GM18868 (cell line): Measurements from ENCODE around the gene KIR3DL3.
"Not testable (repeated sequence)": the region's sequence is repeated elsewhere in the genome, so short reads cannot be mapped to it uniquely, and the experiment has no call there.

Source experiments
- ATAC-seq: cut with Tn5 transposase; IDR thresholded peaks from one replicate; pipeline ENCODE4 v1.9.1; 2021; ENCODE audit warnings: mild to moderate bottlenecking, moderate library complexity; ENCODE audit not compliant: unreplicated experiment

Gene KIR3DL3

DNA sequence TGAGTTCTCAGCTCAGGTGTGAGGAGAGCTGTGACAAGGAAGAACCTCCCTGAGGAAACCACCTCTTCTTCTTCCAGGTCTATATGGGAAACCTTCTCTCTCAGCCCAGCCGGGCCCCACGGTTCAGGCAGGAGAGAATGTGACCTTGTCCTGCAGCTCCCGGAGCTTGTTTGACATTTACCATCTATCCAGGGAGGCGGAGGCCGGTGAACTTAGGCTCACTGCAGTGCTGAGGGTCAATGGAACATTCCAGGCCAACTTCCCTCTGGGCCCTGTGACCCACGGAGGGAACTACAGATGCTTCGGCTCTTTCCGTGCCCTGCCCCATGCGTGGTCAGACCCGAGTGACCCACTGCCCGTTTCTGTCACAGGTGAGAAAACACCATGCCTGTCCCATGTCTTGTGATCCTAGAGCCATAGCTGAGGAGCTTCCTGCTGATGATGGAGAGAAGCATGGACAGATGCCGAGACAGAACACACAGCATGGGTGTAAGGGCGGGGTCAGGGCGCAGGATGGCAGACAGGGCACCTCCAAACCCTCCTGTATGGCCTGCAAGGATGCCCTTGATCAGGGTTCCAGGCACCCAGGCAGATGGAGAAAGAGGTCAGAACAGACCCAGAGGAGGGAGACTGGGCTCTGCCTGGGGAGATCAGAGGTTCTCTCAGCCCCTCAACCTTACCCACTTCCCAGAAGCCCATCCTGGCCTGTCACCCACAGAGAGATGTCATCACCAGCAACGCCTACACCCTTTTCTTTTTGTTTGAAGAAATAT, 5.4 kb downstream of the KIR3DL3 start:
- ATAC-seq = no peak

DNA sequence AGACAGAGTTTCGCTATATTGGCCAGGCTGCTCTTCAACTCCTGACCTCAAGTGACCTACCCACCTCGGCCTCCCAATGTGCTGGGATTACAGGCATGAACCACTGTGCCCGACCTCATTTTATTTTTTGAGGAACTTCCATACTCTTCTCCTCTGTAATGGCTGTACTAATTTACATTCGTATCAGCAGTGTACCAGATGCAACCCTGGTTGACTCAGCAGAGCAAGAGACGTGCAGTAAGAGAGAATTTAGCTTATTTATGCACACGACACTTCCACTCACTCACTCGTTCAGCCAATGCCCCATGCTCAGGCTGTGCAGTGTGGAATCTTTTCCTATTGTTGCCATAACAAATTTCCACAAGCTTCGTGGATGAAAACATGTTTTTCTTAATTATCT, 6.9 kb downstream of the KIR3DL3 start:
- ATAC-seq = no peak

DNA sequence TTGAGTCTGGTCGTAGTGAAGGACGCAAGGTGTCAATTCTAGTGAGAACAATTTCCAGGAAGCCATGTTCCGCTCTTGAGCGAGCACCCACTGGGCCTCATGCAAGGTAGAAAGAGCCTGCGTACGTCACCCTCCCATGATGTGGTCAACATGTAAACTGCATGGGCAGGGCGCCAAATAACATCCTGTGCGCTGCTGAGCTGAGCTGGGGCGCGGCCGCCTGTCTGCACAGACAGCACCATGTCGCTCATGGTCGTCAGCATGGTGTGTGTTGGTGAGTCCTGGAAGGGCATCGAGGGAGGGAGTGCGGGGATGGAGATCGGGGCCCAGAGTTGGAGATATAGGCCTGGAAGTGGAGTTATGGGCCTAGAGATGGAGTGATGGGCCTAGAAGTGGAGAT, 14.1 kb downstream of the KIR3DL3 start, which contains the start of gene KIR2DL3:
KIR2DL3 (plus strand) TSS at position 208 of the 400 bp plus-strand sequence; CDS start at position 241, 33 bp downstream.
- ATAC-seq = not testable (repeated sequence)

DNA sequence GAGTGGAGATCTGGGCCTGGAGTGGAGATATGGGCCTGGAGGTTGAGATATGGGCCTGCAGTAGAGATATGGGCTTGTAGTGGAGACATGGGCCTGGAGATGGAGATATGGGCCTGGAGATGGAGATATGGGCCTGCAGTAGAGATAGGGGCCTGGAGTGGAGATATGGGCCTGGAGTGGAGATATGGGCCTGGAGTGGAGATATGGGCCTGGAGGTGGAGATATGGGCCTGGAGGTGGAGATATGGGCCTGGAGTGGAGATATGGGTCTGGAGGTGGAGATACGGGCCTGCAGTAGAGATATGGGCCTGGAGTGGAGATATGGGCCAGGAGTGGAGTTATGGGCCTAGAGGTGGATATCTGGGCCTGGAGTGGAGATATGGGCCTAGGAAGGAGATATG, 14.5 kb downstream of the KIR3DL3 start:
- no peak for ATAC-seq

DNA sequence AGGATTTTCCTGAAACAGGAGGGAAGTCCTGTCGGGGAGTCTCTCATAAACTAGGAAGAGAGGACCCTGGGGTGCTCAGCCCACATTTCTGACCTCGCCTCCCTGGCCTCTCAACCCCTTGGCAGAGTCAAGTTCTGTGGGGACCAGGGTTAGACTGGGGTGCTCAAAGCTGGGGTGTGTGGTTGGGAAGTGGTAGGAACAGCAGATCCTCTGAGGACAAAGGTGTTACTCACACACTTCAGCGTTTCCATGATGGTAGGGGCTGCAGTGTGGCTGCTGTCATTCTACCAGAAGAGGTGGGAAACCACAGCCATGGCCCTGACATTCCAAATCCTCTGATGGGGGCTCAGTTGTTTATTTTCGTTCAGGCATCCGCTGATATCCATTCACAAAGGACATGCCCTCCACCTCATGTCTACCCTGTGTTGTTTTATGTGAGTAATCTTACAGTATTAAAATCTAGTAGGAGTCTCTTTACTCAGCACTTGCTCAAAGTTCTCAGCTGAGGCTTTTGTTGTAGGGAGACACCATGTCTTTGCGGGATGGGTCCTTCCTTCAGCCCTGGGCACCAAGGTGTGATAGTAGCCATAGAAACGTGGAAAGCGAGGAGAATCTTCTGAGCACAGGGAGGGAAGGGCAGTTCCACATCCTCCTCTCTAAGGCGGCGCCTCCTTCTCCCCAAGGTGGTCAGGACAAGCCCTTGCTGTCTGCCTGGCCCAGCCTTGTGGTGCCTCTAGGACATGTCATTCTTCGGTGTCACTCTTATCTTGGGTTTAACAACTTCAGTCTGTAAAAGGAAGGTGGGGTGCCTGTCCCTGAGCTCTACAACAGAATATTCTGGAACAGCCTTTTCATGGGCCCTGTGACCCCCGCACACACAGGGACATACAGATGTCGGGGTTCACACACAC, 15.6 kb downstream of the KIR3DL3 start:
- no peak for ATAC-seq

DNA sequence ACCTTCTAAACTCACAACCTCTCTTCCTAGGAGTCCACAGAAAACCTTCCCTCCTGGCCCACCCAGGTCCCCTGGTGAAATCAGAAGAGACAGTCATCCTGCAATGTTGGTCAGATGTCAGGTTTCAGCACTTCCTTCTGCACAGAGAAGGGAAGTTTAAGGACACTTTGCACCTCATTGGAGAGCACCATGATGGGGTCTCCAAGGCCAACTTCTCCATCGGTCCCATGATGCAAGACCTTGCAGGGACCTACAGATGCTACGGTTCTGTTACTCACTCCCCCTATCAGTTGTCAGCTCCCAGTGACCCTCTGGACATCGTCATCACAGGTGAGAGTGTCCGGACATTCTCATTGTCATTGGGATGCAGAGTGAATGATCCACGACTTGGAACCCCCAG, 17.7 kb downstream of the KIR3DL3 start:
- not testable (repeated sequence) for ATAC-seq

DNA sequence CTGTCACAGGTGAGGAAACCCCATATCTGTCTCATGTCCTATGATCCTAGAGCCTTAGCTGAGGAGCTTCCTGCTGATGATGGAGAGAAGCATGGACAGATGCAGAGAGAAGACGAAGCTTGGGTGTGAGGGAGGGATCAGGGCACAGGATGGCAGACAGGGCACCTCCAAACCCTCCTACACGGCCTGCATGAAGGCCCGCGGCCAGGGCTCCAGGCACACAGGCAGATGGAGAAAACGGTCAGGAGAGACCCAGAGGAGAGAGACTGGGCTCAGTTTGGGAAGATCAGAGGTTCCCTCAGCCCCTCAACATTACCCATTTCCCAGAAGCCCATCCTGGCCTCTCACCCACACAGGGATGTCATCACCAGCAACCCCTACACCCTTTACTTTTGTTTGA, 19.8 kb downstream of the KIR3DL3 start:
- ATAC-seq = not testable (repeated sequence)

DNA sequence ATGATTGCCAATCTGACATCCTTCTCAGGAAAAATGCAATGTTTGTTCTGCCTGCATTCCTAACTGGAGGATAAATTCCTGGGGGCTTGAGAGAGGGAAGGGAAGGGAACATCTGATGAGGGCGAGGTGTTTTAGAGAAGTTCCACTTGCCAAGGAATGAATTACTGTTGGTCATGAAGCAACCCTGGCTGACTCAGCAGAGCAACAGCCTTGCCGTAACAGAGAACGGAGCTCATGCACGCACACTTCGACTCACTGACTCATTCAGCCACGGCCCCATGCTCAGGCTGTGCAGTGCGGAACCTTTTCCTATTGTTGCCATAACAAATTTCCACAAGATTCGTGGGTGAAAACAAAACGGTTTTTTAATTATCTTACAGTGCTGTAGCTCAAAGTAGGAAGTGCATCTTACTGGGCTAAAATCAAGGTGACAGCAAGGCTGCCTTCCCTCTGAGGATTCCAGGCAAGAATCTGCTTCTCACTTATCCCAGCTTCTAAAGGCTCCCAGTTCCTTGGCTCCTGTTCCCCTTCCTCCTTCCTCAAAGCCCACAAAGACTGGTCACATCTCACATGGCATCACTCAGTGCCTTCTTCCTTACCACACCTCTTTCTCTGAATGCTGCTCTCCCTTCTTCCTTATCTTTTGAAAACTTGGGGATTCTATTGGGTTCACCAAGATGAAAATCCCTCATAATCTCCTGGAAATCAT, 23.5 kb downstream of the KIR3DL3 start:
- not testable (repeated sequence) for ATAC-seq

DNA sequence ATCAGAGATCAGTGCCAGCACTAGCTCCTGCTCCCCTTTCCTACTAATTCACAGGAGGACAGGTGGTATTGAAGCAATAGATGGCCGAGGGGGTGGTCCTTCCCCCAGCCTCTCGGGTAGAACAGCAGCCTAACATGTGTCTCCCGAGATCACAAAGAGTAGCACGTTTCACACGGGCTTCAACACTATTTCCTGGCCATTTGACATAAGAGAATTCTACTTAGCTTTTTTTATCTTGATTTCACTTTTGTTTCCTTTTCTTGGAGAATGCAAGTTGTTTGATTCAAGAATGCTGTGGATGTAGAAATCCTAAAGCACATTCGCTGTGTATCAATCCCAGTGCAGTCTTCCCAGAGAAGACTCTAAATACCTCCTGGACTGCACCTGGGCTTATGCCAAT, 26.0 kb downstream of the KIR3DL3 start:
- ATAC-seq = not testable (repeated sequence)

DNA sequence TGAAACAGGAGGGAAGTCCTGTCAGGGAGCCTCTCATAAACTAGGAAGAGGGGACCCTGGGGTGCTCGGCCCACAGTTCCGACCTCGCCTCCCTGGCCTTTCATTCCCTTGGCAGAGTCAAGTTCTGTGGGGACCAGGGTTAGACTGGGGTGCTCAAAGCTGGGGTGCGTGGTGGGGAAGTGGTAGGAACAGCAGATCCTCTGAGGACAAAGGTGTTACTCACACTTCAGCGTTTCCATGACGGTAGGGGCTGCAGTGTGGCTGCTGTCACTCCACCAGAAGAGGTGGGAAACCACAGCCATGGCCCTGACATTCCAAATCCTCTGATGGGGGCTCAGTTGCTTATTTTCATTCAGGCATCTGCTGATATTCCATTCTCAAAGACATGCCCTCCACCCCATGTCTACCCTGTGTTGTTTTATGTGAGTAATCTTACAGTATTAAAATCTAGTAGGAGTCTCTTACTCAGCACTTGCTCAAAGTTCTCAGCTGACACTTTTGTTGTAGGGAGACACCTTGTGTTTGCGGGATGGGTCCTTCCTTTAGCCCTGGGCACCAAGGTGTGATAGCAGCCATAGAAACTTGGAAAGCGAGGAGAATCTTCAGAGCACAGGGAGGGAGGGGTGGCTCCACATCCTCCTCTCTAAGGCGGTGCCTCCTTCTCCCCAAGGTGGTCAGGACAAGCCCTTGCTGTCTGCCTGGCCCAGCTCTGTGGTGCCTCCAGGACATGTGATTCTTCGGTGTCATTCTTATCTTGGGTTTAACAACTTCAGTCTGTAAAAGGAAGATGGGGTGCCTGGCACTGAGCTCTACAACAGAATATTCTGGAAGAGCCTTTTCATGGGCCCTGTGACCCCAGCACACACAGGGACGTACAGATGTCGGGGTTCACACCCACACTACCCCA, 32.2 kb downstream of the KIR3DL3 start:
- ATAC-seq = not testable (repeated sequence)

DNA sequence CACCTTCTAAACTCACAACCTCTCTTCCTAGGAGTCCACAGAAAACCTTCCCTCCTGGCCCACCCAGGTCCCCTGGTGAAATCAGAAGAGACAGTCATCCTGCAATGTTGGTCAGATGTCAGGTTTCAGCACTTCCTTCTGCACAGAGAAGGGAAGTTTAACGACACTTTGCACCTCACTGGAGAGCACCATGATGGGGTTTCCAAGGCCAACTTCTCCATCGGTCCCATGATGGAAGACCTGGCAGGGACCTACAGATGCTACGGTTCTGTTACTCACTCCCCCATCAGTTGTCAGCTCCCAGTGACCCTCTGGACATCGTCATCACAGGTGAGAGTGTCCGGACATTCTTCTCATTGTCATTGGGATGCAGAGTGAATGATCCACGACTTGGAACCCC, 34.3 kb downstream of the KIR3DL3 start:
- ATAC-seq = not testable (repeated sequence)

DNA sequence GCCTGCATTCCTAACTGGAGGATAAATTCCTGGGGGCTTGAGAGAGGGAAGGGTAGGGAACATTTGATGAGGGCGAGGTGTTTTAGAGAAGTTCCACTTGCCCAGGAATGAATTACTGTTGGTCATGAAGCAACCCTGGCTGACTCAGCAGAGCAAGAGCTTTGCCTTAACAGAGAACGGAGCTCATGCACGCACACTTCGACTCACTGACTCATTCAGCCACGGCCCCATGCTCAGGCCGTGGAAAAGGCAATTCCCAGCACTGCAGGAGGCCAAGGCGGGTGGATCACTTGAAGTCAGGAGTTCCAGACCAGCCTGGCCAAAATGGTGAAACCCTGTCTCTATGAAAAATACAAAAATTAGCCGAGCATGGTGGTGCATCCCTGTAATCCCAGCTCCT, 40.0 kb downstream of the KIR3DL3 start:
- ATAC-seq = not testable (repeated sequence)

DNA sequence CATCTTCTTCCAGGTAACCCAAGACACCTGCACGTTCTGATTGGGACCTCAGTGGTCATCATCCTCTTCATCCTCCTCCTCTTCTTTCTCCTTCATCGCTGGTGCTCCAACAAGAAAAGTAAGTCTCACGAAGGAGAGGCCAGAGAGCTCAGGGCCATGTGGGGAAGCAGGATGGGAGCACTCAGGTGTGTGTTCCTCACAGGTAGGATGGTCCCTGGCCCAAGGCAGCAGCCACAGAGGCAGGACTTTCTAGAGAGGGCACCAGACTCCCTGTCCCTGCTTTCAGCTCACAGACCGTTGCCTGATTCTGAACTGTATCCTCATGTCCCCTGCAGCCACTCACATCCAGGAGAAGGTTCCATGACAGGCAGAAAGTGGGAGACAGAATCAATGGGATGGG, 42.2 kb downstream of the KIR3DL3 start:
- not testable (repeated sequence) for ATAC-seq

DNA sequence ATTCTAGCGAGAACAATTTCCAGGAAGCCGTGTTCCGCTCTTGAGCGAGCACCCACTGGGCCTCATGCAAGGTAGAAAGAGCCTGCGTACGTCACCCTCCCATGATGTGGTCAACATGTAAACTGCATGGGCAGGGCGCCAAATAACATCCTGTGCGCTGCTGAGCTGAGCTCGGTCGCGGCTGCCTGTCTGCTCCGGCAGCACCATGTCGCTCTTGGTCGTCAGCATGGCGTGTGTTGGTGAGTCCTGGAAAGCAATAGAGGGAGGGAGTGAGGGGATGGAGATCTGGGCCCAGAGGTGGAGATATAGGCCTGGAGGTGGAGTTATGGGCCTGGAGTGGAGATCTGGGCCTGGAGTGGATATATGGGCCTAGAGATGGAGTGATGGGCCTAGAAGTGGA, 45.4 kb downstream of the KIR3DL3 start, which contains the start of gene KIR2DL1:
KIR2DL1 (plus strand) TSS at position 148 of the 400 bp plus-strand sequence; CDS start at position 206, 58 bp downstream.
- not testable (repeated sequence) for ATAC-seq

DNA sequence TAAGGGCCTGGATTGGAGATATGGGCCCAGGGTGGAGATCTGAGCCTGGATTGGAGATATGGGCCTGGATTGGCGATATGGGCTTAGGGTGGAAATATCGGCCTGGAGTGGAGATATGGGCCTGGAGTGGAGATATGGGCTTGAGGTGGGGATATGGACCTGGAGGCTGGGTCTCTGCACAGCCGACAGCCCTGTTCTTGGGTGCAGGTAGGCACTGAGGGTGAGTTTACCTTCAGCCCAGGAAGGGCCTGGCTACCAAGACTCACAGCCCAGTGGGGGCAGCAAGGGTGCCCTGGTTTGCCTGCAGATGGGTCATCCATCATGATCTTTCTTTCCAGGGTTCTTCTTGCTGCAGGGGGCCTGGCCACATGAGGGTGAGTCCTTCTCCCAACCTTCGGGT, 46.3 kb downstream of the KIR3DL3 start:
- ATAC-seq = not testable (repeated sequence)

DNA sequence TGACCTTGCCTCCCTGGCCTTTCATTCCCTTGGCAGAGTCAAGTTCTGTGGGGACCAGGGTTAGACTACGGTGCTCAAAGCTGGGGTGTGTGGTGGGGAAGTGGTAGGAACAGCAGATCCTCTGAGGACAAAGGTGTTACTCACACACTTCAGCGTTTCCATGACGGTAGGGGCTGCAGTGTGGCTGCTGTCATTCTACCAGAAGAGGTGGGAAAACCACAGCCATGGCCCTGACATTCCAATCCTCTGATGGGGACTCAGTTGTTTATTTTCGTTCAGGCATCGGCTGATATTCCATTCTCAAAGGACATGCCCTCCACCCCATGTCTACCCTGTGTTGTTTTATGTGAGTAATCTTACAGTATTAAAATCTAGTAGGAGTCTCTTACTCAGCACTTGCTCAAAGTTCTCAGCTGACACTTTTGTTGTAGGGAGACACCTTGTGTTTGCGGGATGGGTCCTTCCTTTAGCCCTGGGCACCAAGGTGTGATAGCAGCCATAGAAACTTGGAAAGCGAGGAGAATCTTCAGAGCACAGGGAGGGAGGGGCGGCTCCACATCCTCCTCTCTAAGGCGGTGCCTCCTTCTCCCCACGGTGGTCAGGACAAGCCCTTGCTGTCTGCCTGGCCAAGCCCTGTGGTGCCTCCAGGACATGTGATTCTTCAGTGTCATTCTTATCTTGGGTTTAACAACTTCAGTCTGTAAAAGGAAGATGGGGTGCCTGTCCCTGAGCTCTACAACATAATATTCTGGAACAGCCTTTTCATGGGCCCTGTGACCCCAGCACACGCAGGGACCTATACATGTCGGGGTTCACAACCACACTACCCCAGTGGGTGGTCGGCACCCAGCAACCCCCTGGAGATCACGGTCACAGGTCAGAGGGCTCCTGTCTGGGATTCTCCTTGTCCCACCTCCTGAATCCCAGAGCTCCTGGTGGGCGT, 47.0 kb downstream of the KIR3DL3 start:
- not testable (repeated sequence) for ATAC-seq

DNA sequence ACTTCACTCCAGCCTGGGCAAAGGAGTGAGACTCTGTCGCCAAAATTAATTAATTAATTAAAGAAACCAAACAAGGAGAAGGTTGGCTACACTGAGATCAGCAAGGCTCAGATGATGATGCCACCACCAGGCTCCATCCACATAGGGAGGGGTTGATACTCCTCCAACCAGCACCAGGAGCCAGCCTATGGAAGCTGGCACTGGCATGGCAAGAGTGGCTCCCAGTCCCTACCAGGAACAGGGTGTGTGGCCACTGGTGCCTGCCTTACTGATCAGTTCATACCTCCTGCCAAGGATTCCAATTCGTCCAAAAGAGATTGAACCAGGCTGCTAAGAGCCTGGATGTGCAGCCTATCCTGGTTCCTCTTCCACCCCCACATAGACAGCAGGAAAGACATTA, 48.4 kb downstream of the KIR3DL3 start:
- not testable (repeated sequence) for ATAC-seq

DNA sequence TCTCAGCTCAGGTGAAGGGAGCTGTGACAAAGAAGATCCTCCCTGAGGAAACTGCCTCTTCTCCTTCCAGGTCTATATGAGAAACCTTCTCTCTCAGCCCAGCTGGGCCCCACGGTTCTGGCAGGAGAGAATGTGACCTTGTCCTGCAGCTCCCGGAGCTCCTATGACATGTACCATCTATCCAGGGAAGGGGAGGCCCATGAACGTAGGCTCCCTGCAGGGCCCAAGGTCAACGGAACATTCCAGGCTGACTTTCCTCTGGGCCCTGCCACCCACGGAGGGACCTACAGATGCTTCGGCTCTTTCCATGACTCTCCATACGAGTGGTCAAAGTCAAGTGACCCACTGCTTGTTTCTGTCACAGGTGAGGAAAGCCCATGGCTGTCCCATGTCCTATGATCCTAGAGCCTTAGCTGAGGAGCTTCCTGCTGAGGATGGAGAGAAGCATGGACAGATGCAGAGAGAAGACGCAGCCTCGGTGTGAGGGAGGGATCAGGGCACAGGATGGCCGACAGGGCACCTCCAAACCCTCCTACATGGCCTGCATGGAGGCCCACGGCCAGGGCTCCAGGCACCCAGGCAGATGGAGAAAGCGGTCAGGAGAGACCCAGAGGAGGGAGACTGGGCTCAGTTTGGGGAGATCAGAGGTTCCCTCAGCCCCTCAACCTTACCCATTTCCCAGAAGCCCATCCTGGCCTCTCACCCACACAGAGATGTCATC, 51.0 kb downstream of the KIR3DL3 start:
- not testable (repeated sequence) for ATAC-seq
